ENCODE results near the gene PARD6B. TPM values are rescaled to one million over a fixed set of nuclear protein-coding genes. Genes with fewer than 3 reads are reported as not detected.
A peak's percentile ranks its signal among the peaks of the same experiment; 100 is the strongest.
"Not testable (repeated sequence)": the region's sequence is repeated elsewhere in the genome, so short reads cannot be mapped to it uniquely, and the experiment has no call there.

The PARD6B gene
- total RNA-seq, 1 experiment from 2014 or later = 41.3 TPM

DNA sequence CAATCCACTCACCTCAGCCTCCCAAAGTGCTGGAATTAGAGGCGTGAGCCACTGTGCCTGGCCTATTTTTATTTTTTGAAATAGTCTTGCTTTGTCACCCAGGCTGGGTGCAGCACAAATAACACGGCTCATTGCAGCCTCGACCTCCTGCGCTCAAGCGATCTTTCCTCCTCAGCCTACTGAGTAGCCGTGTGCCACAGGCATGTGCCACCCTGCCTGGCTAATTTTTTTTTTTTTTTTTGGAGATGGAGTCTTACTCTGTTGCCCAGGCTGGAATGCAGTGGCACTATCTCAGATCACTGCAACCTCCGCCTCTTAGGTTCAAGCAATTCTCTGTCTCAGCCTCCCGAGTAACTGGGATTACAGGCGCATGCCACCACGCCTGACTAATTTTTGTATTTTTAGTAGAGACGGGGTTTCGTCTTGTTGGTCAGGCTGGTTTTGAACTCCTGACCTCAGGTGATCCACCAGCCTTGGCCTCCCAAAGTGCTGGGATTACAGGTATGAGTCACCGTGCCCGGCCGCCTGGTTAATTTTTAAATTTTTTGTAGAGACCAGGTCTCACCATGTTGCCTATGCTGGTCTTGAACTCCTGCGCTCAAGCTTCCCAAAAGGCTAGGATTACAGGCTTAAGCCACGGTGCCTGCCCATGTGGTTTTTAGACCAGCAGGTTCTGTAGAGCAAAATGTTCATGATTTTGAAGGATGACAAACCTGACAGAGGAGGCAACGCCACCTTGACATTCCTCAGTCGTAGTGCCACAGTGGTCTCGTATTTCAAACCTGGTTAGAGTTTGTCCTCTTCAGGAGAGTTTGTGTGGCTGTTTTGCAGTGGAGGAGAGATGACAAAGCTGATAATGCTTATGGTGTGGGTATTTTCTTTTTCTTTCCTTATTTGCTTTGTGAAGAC lies 32.4 kb downstream of the PARD6B start:
- DNase-seq (ENCODE audit: low read depth, low spot score); BruUV-seq (replicated peaks); H4K20me1 ChIP-seq (ENCODE audit: insufficient read depth); H3K36me3 ChIP-seq (ENCODE audit: control insufficient read depth in 1 of 2, insufficient read depth in 2 of 2, low read length in 2 of 2); H3K27me3 ChIP-seq (ENCODE audit: insufficient read depth, low read length); H3K79me2 ChIP-seq (ENCODE audit: insufficient read depth, low read length); H2AFZ ChIP-seq (ENCODE audit: low read depth, low read length, poor library complexity, severe bottlenecking); H3K9me2 ChIP-seq (ENCODE audit: insufficient read depth); RAD21 ChIA-PET (ENCODE audit: low non-redundant PET in 1 of 2, low total read pairs in 2 of 2, uncharacterized antibody in 2 of 2, unreplicated experiment in 2 of 2); H3K9me3 ChIP-seq (ENCODE audit: control insufficient read depth in 1 of 2, insufficient read depth in 1 of 2, low read depth in 1 of 2, low read length in 2 of 2): not testable (repeated sequence)
- intact Hi-C loops (cut with micrococcal nuclease) = loop anchor here (2.0 kb wide), 1 partner anchor 33 kb away; the partner anchor contains the start of gene PARD6B
- Histone ChIP-seq H3K4me3 (replicated peaks in 1 of 2; ENCODE audit: low read depth in 1 of 2, low read length in 2 of 2) (peak overlapping the region in 1 of 2 experiments; percentile 28; a peak in 1 of 4 replicates), H3K9ac (ENCODE audit: low read length) (peak overlapping the region; percentile 62), H3K27ac (ENCODE audit: low read depth, low read length) (peak overlapping the region; percentile 92), H3K4me2 (ENCODE audit: low read length) (peak overlapping the region; percentile 64), H3K4me1 (ENCODE audit: control insufficient read depth in 1 of 2, insufficient read depth in 2 of 2, low read length in 2 of 2) (peaks cover 58 to 84% of the 10 kb centered on the region in 2 experiments)
- POLR2A ChIA-PET = interaction anchor here (0.6 to 1.2 kb wide), 2 partner anchors 27 to 34 kb away, joined by 3 to 4 read pairs; no protein-coding TSS in a partner anchor
- peak; percentile 50; the same call in 1 of the 2 replicates for TF ChIP-seq JUND (IDR thresholded peaks at IDR 0.05)
- TF ChIP-seq, protein P1, sequence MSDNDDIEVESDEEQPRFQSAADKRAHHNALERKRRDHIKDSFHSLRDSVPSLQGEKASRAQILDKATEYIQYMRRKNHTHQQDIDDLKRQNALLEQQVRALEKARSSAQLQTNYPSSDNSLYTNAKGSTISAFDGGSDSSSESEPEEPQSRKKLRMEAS (IDR thresholded peaks at IDR 0.05) = peak; percentile 48; the same call in 1 of the 2 replicates
- ATAC-seq = peak; percentile 8; the same call in 1 of the 2 replicates
- CTCF ChIA-PET = interaction anchor here (0.6 to 5.2 kb wide), 4 partner anchors 14 to 167 kb away, joined by 3 to 27 read pairs (median 6); partner anchors contain the start of gene BCAS4

DNA sequence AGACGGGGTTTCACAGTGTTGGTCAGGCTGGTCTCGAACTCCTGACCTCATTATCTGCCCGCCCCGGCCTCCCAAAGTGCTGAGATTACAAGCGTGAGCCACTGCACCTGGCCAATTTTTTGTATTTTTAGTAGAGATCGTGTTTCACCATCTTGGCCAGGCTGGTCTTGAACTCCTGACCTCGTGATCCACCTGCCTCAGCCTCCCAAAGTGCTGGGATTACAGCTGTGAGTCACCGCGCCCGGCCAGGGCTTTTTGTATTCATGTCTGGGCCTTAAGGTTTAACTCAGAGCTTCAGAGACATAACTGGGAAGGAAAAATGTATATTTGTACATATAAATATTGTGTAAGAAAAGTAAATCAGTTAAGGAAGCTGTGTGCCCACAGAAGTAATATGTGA lies 33.9 kb downstream of the PARD6B start:
- Histone ChIP-seq H2AFZ (ENCODE audit: low read depth, low read length, poor library complexity, severe bottlenecking) (peak overlapping the region; percentile 33), H3K27ac (ENCODE audit: low read depth, low read length) (peak overlapping the region; percentile 10; the same call in 1 of the 2 replicates), H3K4me2 (ENCODE audit: low read length) (peak overlapping the region; percentile 41; the same call in 1 of the 2 replicates), H3K4me1 (ENCODE audit: control insufficient read depth in 1 of 2, insufficient read depth in 2 of 2, low read length in 2 of 2) (peaks cover 50 to 70% of the 10 kb centered on the region in 2 experiments)
- BruUV-seq (replicated peaks); H3K79me2 ChIP-seq (ENCODE audit: insufficient read depth, low read length); intact Hi-C loops (cut with micrococcal nuclease); H3K9me3 ChIP-seq (ENCODE audit: control insufficient read depth in 1 of 2, insufficient read depth in 1 of 2, low read depth in 1 of 2, low read length in 2 of 2); H3K27me3 ChIP-seq (ENCODE audit: insufficient read depth, low read length); ATAC-seq; H4K20me1 ChIP-seq (ENCODE audit: insufficient read depth); H3K36me3 ChIP-seq (ENCODE audit: control insufficient read depth in 1 of 2, insufficient read depth in 2 of 2, low read length in 2 of 2); H3K4me3 ChIP-seq (replicated peaks in 1 of 2; ENCODE audit: low read depth in 1 of 2, low read length in 2 of 2); RAD21 ChIA-PET (ENCODE audit: low non-redundant PET in 1 of 2, low total read pairs in 2 of 2, uncharacterized antibody in 2 of 2, unreplicated experiment in 2 of 2); H3K9ac ChIP-seq (ENCODE audit: low read length); H3K9me2 ChIP-seq (ENCODE audit: insufficient read depth); DNase-seq (ENCODE audit: low read depth, low spot score): not testable (repeated sequence)
- TF ChIP-seq CBX3 (IDR thresholded peaks at IDR 0.05; ENCODE audit: low read depth) (0 out of 2 replicates have a peak, but pooled peaks have one; percentile 12), FOSL1 (IDR thresholded peaks at IDR 0.05; ENCODE audit: low read depth) (0 out of 2 replicates have a peak, but pooled peaks have one; percentile 14)
- ChIA-PET POLR2A (interaction anchor here (1.3 kb wide), 1 partner anchor 26 kb away, joined by 3 read pairs; no protein-coding TSS in a partner anchor), CTCF (interaction anchor here (1.6 to 2.8 kb wide), 4 partner anchors 16 to 30 kb away, joined by 6 to 9 read pairs (median 7); partner anchors contain the start of gene BCAS4)

Data from HCT116 (cell line).